WTC11 (cell line): ENCODE data around the gene MAMLD1.

ENCODE experiments used
- ESRRA ChIP-seq: sonication (generic); formaldehyde crosslinking; IDR thresholded peaks from 2 replicates; pipeline ENCODE4 v1.8.1; 2022; ENCODE audit warnings: mild to moderate bottlenecking, missing genetic modification reagents, borderline replicate concordance
- SMAD4 ChIP-seq: sonication (generic); formaldehyde crosslinking; IDR thresholded peaks from 2 replicates; pipeline ENCODE4 v1.8.0; 2022; ENCODE audit warnings: mild to moderate bottlenecking, missing genetic modification reagents
- TF ChIP-seq, protein P1 (sequence below): fragments of 200-600 bp; IDR thresholded peaks from 2 replicates; pipeline ENCODE4 v1.8.0; 2022; ENCODE audit warnings: antibody characterized with exemption
- TF ChIP-seq, protein P2 (sequence below): sonication (generic); formaldehyde crosslinking; conservative IDR thresholded peaks from 2 replicates; pipeline ENCODE4 v1.8.1; 2023; ENCODE audit warnings: mild to moderate bottlenecking, low read depth, missing genetic modification reagents, moderate library complexity

DNA sequence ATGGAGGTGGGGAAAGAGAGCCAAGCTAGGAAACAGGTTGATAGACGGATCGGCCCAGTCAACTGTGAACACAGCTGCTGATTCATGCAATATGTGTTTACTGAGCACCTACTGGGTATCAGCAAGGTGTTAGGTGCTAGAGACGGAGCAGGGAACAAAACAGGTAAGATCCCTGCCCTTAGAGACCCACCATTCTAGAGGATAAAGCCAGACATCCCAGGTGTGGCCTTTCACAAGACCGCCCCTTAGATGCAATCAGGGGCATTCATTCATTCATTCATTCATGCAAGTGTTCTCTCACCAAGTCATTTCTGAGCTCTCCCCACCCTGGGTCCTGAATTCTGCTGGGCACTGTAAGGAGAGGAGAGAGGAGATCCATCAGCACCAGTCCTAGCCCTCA lies 185.1 kb downstream of the MAMLD1 start:
- TF ChIP-seq, protein P1, sequence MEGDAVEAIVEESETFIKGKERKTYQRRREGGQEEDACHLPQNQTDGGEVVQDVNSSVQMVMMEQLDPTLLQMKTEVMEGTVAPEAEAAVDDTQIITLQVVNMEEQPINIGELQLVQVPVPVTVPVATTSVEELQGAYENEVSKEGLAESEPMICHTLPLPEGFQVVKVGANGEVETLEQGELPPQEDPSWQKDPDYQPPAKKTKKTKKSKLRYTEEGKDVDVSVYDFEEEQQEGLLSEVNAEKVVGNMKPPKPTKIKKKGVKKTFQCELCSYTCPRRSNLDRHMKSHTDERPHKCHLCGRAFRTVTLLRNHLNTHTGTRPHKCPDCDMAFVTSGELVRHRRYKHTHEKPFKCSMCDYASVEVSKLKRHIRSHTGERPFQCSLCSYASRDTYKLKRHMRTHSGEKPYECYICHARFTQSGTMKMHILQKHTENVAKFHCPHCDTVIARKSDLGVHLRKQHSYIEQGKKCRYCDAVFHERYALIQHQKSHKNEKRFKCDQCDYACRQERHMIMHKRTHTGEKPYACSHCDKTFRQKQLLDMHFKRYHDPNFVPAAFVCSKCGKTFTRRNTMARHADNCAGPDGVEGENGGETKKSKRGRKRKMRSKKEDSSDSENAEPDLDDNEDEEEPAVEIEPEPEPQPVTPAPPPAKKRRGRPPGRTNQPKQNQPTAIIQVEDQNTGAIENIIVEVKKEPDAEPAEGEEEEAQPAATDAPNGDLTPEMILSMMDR: no peak
- TF ChIP-seq, protein P2, sequence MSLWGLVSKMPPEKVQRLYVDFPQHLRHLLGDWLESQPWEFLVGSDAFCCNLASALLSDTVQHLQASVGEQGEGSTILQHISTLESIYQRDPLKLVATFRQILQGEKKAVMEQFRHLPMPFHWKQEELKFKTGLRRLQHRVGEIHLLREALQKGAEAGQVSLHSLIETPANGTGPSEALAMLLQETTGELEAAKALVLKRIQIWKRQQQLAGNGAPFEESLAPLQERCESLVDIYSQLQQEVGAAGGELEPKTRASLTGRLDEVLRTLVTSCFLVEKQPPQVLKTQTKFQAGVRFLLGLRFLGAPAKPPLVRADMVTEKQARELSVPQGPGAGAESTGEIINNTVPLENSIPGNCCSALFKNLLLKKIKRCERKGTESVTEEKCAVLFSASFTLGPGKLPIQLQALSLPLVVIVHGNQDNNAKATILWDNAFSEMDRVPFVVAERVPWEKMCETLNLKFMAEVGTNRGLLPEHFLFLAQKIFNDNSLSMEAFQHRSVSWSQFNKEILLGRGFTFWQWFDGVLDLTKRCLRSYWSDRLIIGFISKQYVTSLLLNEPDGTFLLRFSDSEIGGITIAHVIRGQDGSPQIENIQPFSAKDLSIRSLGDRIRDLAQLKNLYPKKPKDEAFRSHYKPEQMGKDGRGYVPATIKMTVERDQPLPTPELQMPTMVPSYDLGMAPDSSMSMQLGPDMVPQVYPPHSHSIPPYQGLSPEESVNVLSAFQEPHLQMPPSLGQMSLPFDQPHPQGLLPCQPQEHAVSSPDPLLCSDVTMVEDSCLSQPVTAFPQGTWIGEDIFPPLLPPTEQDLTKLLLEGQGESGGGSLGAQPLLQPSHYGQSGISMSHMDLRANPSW (CRISPR knock-in tag): no peak
- TF ChIP-seq SMAD4 (CRISPR knock-in tag) (no peak), ESRRA (CRISPR knock-in tag) (no peak)
